Activated naive CD4-positive, alpha-beta T cell treated with anti-CD3 and anti-CD28 coated beads, Interleukin-2, amount 10 ng/mL, durations not matched to agents 5 hours and 36 hours (primary cell): ENCODE results near the gene CGRRF1. TPM values are rescaled to one million over a fixed set of nuclear protein-coding genes. Genes with fewer than 3 reads are reported as not detected.

Source experiments
- total RNA-seq, 2 experiments: library from RNA; stranded (reverse); gene quantifications; one replicate each; pipeline ENCODE4 v1.2.3, GENCODE V29; 2021

CGRRF1 gene
- 10 to 100 TPM in 1 of 2 experiments, 1 to 10 TPM in 1; 9.5 to 12.8 TPM for total RNA-seq

GRCh38 chr14:54509546-54510501 lies at the start of gene CGRRF1:
Gene CGRRF1 (plus strand): TSS chr14:54509906. CDS start chr14:54509960, 54 bp downstream.

GRCh38 chr14:54488646-54489317 lies 20.9 kb upstream of the CGRRF1 start, which contains the start of gene GMFB:
Gene GMFB (minus strand): TSS chr14:54488980. CDS start chr14:54488927, 53 bp downstream.

GRCh38 chr14:54566410-54567223 lies 56.9 kb downstream of the CGRRF1 start, which contains the start of gene SAMD4A:
Gene SAMD4A (plus strand): TSS chr14:54567128. CDS start chr14:54567917, 789 bp downstream.

Other genes with a start within 250 kb of the CGRRF1 start
- gene CDKN3, start 112.9 kb upstream of the CGRRF1 start, total RNA-seq: 10 to 100 TPM; 56.8 to 59.2 TPM
- gene CNIH1, start 68.5 kb upstream of the CGRRF1 start, total RNA-seq: 10 to 100 TPM; 86.4 to 88.3 TPM
- gene GMFB, start 20.9 kb upstream of the CGRRF1 start, total RNA-seq: 10 to 100 TPM; 30.8 to 34.5 TPM
- 1 to 10 TPM in 1 of 2 experiments, under 1 TPM in 1; 0.88 to 1.3 TPM for gene SAMD4A, start 57.2 kb downstream of the CGRRF1 start, total RNA-seq